ENCODE measurements around the gene RRP15. TPM values are rescaled to one million over a fixed set of nuclear protein-coding genes. Genes with fewer than 3 reads are reported as not detected.

Gene RRP15
- total and polyA plus RNA-seq, 9 of the 15 experiments (the other 6 are each of a cell fraction or from before 2014, with no cell fraction given): 9.5 to 58.1 (median 29.3) TPM

- no peak for TF ChIP-seq CUX1 (CRISPR knock-in tag; IDR thresholded peaks at IDR 0.05)
- TF ChIP-seq MAFK (IDR thresholded peaks at IDR 0.05; ENCODE audit: low read length): peak; percentile 32; the same call in 1 of the 2 replicates
- TF ChIP-seq SP1 (CRISPR knock-in tag; IDR thresholded peaks at IDR 0.05): no peak
- no peak for TF ChIP-seq SIN3A (IDR thresholded peaks at IDR 0.05; ENCODE audit: borderline replicate concordance in 2 of 2, control insufficient read depth in 1 of 2, low read depth in 2 of 2, low read length in 2 of 2)
- TF ChIP-seq TFAP4 (CRISPR knock-in tag; IDR thresholded peaks at IDR 0.05; ENCODE audit: borderline replicate concordance): no peak
- TF ChIP-seq SMC3 (conservative IDR thresholded peaks at IDR 0.05; ENCODE audit: insufficient read depth, low read depth, low read length): no peak
- TF ChIP-seq ILK (tag; IDR thresholded peaks at IDR 0.05; ENCODE audit: borderline replicate concordance, low read depth): no peak
- TF ChIP-seq PRPF4 (IDR thresholded peaks at IDR 0.05; ENCODE audit: insufficient read depth, low read depth, low read length, poor library complexity, severe bottlenecking): no peak
- no peak for TF ChIP-seq ZBTB43 (CRISPR knock-in tag; IDR thresholded peaks at IDR 0.05)
- no peak for TF ChIP-seq ZBTB17 (CRISPR knock-in tag; IDR thresholded peaks at IDR 0.05)
- peak; percentile 78 for TF ChIP-seq TCF3 (CRISPR knock-in tag; IDR thresholded peaks at IDR 0.05)
- TF ChIP-seq FOXO4 (CRISPR knock-in tag; IDR thresholded peaks at IDR 0.05): no peak
- TF ChIP-seq ARID1B (IDR thresholded peaks at IDR 0.05): peak; percentile 76
- no peak for TF ChIP-seq ID3 (CRISPR knock-in tag; IDR thresholded peaks at IDR 0.05)
- TF ChIP-seq ID3 (tag; IDR thresholded peaks at IDR 0.05): no peak
- TF ChIP-seq POLR2B (IDR thresholded peaks at IDR 0.05; ENCODE audit: low read depth, partially characterized antibody): no peak
- no peak for TF ChIP-seq MTA1 (IDR thresholded peaks at IDR 0.05; ENCODE audit: borderline replicate concordance)
- no peak for TF ChIP-seq NR2C2 (CRISPR knock-in tag; IDR thresholded peaks at IDR 0.05)
- TF ChIP-seq NR2C2 (tag; IDR thresholded peaks at IDR 0.05): no peak
- no peak for TF ChIP-seq OTX1 (CRISPR knock-in tag; IDR thresholded peaks at IDR 0.05)
Measured at GRCh38 chr1:218317061-218317460, 32.0 kb downstream of the RRP15 start (continued).

All from K562 (cell line).